Right hindlimb (tissue), 1 donor: ENCODE results near the gene NEDD4L.

Experiments used
- DNase-seq: peaks from one replicate; pipeline ENCODE4 v3.0.0-alpha.2; 2018

NEDD4L gene

GRCh38 chr18:58096658-58097057 lies 52.6 kb downstream of the NEDD4L start:
- no peak for DNase-seq

GRCh38 chr18:58097121-58097906 lies 53.3 kb downstream of the NEDD4L start:
- no peak for DNase-seq

GRCh38 chr18:58097907-58098166 lies 53.8 kb downstream of the NEDD4L start:
- DNase-seq = no peak

GRCh38 chr18:58098706-58099105 lies 54.7 kb downstream of the NEDD4L start:
- DNase-seq = no peak

- DNase-seq = no peak
Observed at GRCh38 chr18:58100154-58100553, 56.1 kb downstream of the NEDD4L start.

GRCh38 chr18:58101291-58101794 lies 57.3 kb downstream of the NEDD4L start:
- DNase-seq = no peak

DNA sequence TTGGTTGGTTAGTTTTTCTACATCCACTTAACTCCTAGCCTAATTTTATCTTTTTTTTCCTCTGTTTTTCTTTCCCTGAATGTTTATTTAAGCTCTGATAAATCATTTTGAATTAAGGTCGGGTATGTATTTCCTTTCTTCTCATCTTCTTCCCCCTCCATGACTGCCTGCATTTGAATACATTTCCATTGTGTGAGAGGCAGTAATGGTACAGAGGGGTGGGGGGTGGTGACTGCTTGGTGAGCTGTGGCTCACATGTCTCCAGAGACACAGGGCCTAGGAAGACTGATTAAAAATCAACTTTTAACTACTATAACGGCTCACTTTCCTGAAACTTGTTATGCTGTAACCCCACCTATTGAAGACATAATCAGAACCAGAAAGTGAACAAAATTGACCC lies 58.0 kb downstream of the NEDD4L start:
- DNase-seq = no peak

DNA sequence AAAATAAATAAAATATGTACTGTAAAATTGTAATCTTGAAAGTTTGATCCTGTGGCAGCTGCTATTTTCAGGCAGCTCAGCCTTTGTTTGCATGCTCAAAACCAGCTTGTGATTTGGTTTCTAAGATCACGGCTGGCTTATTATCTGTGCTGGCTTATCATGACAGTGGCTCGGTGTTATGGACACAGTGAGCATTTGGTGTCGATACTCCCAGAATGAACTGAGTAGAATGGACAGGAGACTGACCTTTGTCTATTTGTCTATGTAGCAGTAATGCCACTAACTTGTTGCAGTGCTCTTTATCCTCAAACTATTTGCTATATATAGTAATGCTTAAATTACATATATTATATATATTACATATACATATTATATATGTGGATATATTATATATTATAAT lies 58.8 kb downstream of the NEDD4L start:
- DNase-seq = no peak

GRCh38 chr18:58103339-58103985 lies 59.4 kb downstream of the NEDD4L start:
- DNase-seq = no peak

GRCh38 chr18:58104096-58104495 lies 60.1 kb downstream of the NEDD4L start:
- no peak for DNase-seq

DNA sequence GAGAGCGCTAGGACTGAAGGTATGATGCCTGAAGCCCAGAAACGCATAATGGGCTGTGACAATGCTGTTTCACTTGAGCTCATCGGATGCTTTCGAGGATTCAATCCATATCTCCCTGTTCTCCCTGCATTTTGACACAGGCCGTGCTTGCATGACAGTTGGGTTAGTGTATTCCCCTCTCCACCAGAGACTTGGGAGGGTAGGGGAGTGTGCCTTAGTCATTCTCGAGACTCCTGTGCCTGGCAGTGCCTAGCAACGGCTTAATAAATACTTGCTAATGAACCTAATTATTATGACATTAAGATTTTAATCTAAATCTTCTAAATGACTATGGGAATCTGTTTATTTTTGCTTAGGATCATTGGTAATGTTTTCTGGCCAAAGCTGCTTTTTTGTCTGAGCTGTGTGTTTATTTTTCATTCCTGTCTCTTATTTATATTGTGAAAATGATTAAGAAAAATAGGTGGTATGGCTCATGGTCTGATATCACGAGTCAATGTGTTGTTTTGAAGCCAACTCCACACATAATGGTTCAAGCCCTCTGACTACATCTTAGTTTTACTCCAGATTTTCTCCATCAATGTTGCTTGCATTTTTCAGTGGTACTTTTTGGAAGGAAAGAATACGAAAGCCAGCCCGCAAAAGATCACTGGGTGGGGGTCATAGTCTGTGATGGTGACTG lies 61.3 kb downstream of the NEDD4L start:
- no peak for DNase-seq

DNA sequence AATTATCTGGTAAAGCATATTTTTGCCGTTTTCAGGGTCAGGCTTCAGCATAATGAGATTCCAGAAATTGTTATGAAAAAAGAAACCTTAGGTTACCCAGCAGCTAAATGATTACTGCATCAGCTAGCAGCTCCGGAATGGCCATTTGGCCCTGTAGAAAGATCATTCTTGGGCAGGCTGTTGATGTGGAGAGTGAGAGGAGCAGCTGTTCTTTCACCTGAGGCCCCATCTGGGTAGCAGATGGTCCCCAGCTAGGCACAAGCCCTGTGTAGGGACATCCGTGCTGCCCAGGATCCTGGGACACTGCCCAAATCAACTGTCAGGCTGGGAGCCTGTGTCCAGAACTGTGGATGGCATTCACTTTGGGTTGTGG lies 61.8 kb downstream of the NEDD4L start:
- DNase-seq = no peak

GRCh38 chr18:58106289-58107070 lies 62.5 kb downstream of the NEDD4L start:
- DNase-seq = no peak

DNA sequence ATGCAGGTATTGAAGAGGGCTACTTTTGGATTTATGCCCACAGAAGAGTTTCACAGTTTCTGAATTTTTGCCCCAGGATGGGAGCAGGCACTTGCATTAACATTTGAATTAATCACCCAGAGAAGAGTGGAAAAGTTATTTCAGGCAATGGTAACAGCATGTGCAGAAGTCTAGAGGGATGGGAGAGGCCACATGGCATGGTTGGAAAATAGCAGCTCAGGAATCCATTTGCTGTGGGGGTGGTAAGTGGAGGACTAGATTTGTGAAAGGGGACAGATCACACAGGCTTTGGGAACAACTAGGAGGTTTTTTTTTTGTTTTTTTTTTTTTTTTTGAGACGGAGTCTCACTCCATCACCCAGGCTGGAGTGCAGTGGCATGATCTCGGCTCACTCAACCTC lies 65.2 kb downstream of the NEDD4L start:
- DNase-seq = no peak

DNA sequence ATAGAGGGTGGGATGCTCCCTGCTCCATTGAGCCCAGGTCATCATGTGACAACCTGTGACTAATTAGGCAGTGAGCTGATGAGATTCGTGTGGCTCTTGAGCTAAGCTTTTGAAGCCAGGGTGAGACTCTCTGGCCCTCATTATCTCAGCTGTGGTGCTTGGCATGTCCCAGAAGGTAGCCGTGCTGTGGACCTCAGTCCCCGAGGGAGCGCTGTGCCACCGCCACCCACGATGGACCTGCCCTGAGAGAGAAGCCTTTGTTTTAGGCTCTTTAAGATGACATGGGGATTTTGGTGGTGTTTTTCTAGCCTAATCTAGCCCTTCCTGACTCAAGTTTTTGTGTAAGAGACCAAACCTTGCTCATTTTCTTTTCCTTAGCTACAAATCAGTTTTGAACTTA lies 66.4 kb downstream of the NEDD4L start:
- no peak for DNase-seq

- no peak for DNase-seq
Observed at GRCh38 chr18:58112174-58112573, 68.1 kb downstream of the NEDD4L start.

GRCh38 chr18:58113337-58113736 lies 69.3 kb downstream of the NEDD4L start:
- DNase-seq = no peak

- DNase-seq = no peak
Observed at GRCh38 chr18:58114766-58115165, 70.7 kb downstream of the NEDD4L start.

DNA sequence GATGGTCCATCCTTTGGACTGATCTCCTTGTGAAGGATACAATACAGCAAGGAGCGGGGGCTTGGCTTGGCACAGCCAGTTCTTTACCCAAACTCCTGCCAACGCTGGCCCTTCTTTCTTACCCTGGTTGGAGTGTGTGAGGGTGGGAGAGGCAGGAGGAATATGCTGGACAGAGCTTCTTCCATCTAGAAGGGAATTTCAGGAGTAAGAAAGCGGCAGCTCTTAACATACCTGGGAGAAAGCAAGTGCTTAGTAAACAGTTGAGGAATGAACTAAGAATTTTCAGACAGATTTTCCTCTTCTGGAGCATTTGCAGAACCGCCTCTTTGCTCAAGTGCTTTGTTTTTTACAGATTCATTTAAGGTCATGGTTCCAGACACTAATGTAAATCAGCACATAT lies 72.8 kb downstream of the NEDD4L start:
- DNase-seq = no peak

- DNase-seq = no peak
Observed at GRCh38 chr18:58117786-58118403, 73.9 kb downstream of the NEDD4L start.

GRCh38 chr18:58118536-58118935 lies 74.5 kb downstream of the NEDD4L start:
- no peak for DNase-seq

- DNase-seq = no peak
Observed at GRCh38 chr18:58119819-58120218, 75.8 kb downstream of the NEDD4L start.

DNA sequence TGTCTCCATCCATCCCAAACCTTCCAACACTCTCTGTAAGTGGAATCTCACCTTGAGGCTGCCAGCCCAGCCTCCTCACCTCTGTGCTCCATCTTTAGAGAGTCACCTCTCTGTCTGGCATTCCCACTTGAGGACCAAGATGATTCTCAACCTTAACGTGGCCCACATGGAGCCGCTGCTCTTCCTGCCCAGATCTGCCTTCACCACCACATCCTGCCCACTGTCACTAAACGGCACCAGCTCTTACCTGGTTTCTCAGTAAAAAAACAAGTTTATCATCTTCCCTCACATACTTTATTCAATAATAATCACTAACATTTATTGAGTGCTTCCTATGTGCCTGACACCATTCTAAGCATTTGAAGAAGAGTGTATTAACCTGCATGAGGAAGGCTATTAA lies 80.4 kb downstream of the NEDD4L start:
- DNase-seq = no peak
